WTC11 (cell line): ENCODE data around the gene FXN. TPM values are rescaled to one million over a fixed set of nuclear protein-coding genes. Genes with fewer than 3 reads are reported as not detected.

Experiments used
- ATAC-seq: fragments of 200-7000 bp; cut with Tn5 transposase; 2 replicates; pipeline ENCODE4 v1.10.0; 2021; ENCODE audit warnings: mild to moderate bottlenecking, moderate library complexity
- CTCF ChIA-PET: fragments of 300-600 bp; sonication (Branson Sonifier 250); formaldehyde crosslinking; loops from one replicate; lab custom pipeline; 2021; ENCODE audit warnings: antibody characterized with exemption; lab: Charles Lee
- POLR2A ChIA-PET: fragments of 350-600 bp; sonication (Branson Sonifier 250); formaldehyde crosslinking; loops from one replicate; lab custom pipeline; 2021; ENCODE audit warnings: antibody characterized with exemption; lab: Charles Lee
- DNase-seq: peaks from one replicate; pipeline ENCODE4 v3.0.0; 2021; ENCODE audit warnings: low spot score
- H3K27ac Mint-ChIP-seq: 2 replicates; pipeline ENCODE4 v1.8.0; 2021; ENCODE audit warnings: mixed read lengths
- H3K27me3 Mint-ChIP-seq: 2 replicates; pipeline ENCODE4 v1.8.0; 2021; ENCODE audit warnings: low read depth, mild to moderate bottlenecking, moderate library complexity, mixed read lengths
- H3K36me3 Mint-ChIP-seq: 2 replicates; pipeline ENCODE4 v1.8.0; 2021; ENCODE audit warnings: mixed read lengths
- H3K4me1 Mint-ChIP-seq: 2 replicates; pipeline ENCODE4 v1.8.0; 2022; ENCODE audit warnings: mixed read lengths
- H3K4me3 Mint-ChIP-seq: 2 replicates; pipeline ENCODE4 v1.8.0; 2021; ENCODE audit warnings: mild to moderate bottlenecking, moderate library complexity, mixed read lengths
- H3K9me3 Mint-ChIP-seq: 2 replicates; pipeline ENCODE4 v1.8.0; 2021; ENCODE audit warnings: mixed read lengths
- CREB1 ChIP-seq: sonication (generic); formaldehyde crosslinking; IDR thresholded peaks from 2 replicates; pipeline ENCODE4 v1.8.0; 2023; ENCODE audit warnings: mild to moderate bottlenecking, missing genetic modification reagents
- FOXJ3 ChIP-seq: sonication (generic); formaldehyde crosslinking; IDR thresholded peaks from 2 replicates; pipeline ENCODE4 v1.9.0; 2021; ENCODE audit warnings: missing genetic modification reagents, mild to moderate bottlenecking, borderline replicate concordance
- GRHL2 ChIP-seq: fragments of 250-450 bp; sonication (Bioruptor Pico); IDR thresholded peaks from 2 replicates; pipeline ENCODE4 v1.8.0; 2022; ENCODE audit warnings: mild to moderate bottlenecking, moderate library complexity; ENCODE audit not compliant: insufficient replicate concordance, severe bottlenecking
- JAZF1 ChIP-seq: fragments of 250-450 bp; sonication (Bioruptor Pico); IDR thresholded peaks from 2 replicates; pipeline ENCODE4 v1.9.0; 2021; ENCODE audit warnings: moderate library complexity, mild to moderate bottlenecking, inconsistent platforms
- NFYB ChIP-seq: sonication (generic); formaldehyde crosslinking; conservative IDR thresholded peaks from 2 replicates; pipeline ENCODE4 v1.8.0; 2022; ENCODE audit warnings: low read depth, missing genetic modification reagents
- OVOL2 ChIP-seq: fragments of 250-450 bp; sonication (Bioruptor Pico); IDR thresholded peaks from 2 replicates; pipeline ENCODE4 v1.9.0; 2021; ENCODE audit warnings: mild to moderate bottlenecking, borderline replicate concordance
- USF1 ChIP-seq: sonication (generic); formaldehyde crosslinking; IDR thresholded peaks from 2 replicates; pipeline ENCODE4 v1.8.0; 2022; ENCODE audit warnings: mild to moderate bottlenecking, missing genetic modification reagents
- USF2 ChIP-seq: sonication (generic); formaldehyde crosslinking; IDR thresholded peaks from 2 replicates; pipeline ENCODE4 v1.8.1; 2023; ENCODE audit warnings: mild to moderate bottlenecking, missing genetic modification reagents, moderate library complexity
- ZBTB21 ChIP-seq: sonication (generic); formaldehyde crosslinking; IDR thresholded peaks from 2 replicates; pipeline ENCODE4 v1.8.1; 2023; ENCODE audit warnings: mild to moderate bottlenecking, missing genetic modification reagents, borderline replicate concordance
- ZBTB43 ChIP-seq: sonication (generic); formaldehyde crosslinking; IDR thresholded peaks from 2 replicates; pipeline ENCODE4 v1.8.1; 2023; ENCODE audit warnings: mild to moderate bottlenecking, missing genetic modification reagents
- ZNF121 ChIP-seq: sonication (generic); formaldehyde crosslinking; IDR thresholded peaks from 2 replicates; pipeline ENCODE4 v1.8.0; 2023; ENCODE audit warnings: missing genetic modification reagents
- ZNF138 ChIP-seq: sonication (generic); formaldehyde crosslinking; conservative IDR thresholded peaks from 2 replicates; pipeline ENCODE4 v1.8.1; 2022; ENCODE audit warnings: mild to moderate bottlenecking, moderate library complexity, missing genetic modification reagents
- ZNF219 ChIP-seq: sonication (generic); formaldehyde crosslinking; IDR thresholded peaks from 2 replicates; pipeline ENCODE4 v1.8.0; 2023; ENCODE audit warnings: missing genetic modification reagents, mild to moderate bottlenecking, borderline replicate concordance
- ZNF396 ChIP-seq: fragments of 250-450 bp; sonication (Bioruptor Pico); IDR thresholded peaks from 2 replicates; pipeline ENCODE4 v1.8.0; 2021; ENCODE audit warnings: mild to moderate bottlenecking, moderate library complexity, borderline replicate concordance
- total RNA-seq: library from RNA; stranded (reverse); gene quantifications from 3 replicates; pipeline ENCODE4 v1.2.3, GENCODE V29; 2021

FXN gene
- total RNA-seq, 1 experiment from 2014 or later, result 30.6 TPM

DNA sequence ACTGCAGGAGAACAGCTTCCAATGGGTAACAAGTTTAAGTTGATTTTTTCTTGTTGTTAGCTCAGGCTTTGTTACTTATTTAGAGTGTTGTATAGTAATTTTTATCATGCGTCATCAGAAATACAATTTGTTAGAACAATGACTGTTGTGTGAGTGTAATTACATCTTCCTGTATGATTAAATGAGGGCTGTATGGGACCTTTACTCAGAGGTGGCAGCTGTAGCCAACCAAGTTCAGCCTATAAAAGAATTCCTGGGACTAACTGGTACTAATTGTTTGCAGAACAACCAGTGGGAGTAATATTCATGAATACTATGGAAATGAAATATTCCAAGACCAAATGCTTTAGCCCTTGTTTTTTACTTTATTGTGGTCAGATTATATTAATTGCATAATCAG is 107.7 kb downstream of the FXN start:
- DNase-seq, result no peak
- H3K4me1 Mint-ChIP-seq, result peaks cover 21% of the 10 kb centered on the region
- H3K27me3 Mint-ChIP-seq, result no peaks in the 10 kb centered on the region
- no peaks in the 10 kb centered on the region for H3K9me3 Mint-ChIP-seq
- no peak overlapping the region for H3K4me3 Mint-ChIP-seq
- no peak for TF ChIP-seq ZBTB21
- TF ChIP-seq ZNF138 (CRISPR knock-in tag), result no peak
- ATAC-seq, result no peak
- ChIA-PET CTCF (interaction anchor here (0.9 to 3.3 kb wide), 4 partner anchors 8 to 80 kb away, joined by 3 to 16 read pairs (median 4); no protein-coding TSS in a partner anchor), POLR2A (no interaction called here)
- peak overlapping the region; percentile 26; the same call in 1 of the 2 replicates for H3K27ac Mint-ChIP-seq
- H3K36me3 Mint-ChIP-seq, result peaks cover 9% of the 10 kb centered on the region

GRCh38 chr9:69145144-69145715 is 109.7 kb downstream of the FXN start:
- H3K27ac Mint-ChIP-seq, result peak overlapping the region; percentile 70
- TF ChIP-seq ZNF396 (CRISPR knock-in tag) (no peak), ZBTB43 (CRISPR knock-in tag) (no peak), ZNF121 (no peak), USF1 (no peak), OVOL2 (CRISPR knock-in tag) (no peak), USF2 (CRISPR knock-in tag) (no peak)
- TF ChIP-seq, all 79 proteins: peak for 0
- Mint-ChIP-seq H3K9me3 (no peaks in the 10 kb centered on the region), H3K4me1 (peaks cover 34% of the 10 kb centered on the region), H3K4me3 (no peak overlapping the region), H3K27me3 (no peaks in the 10 kb centered on the region), H3K36me3 (peaks cover 8% of the 10 kb centered on the region)
- no peak for ATAC-seq
- ChIA-PET CTCF (interaction anchor here (0.5 to 3.3 kb wide), 3 partner anchors 13 to 48 kb away, joined by 4 to 16 read pairs (median 5); no protein-coding TSS in a partner anchor), POLR2A (no interaction called here)
- DNase-seq, result no peak

GRCh38 chr9:69147041-69147834 is 111.7 kb downstream of the FXN start:
- CTCF ChIA-PET, result interaction anchor here (0.8 kb wide), 1 partner anchor 46 kb away, joined by 3 read pairs; no protein-coding TSS in a partner anchor
- no peak for DNase-seq
- peak overlapping the region; percentile 65 for H3K27ac Mint-ChIP-seq

GRCh38 chr9:69149321-69149807 is 113.8 kb downstream of the FXN start:
- peak; percentile 25; the same call in 1 of the 2 replicates for ATAC-seq
- ChIA-PET POLR2A (interaction anchor here (0.9 to 1.5 kb wide), 3 partner anchors 9 to 28 kb away, joined by 3 read pairs; no protein-coding TSS in a partner anchor), CTCF (interaction anchor here (0.7 to 1.9 kb wide), 10 partner anchors 9 to 114 kb away, joined by 3 to 17 read pairs (median 4); partner anchors contain the start of gene FXN)
- peaks cover 24% of the 10 kb centered on the region for H3K36me3 Mint-ChIP-seq
- no peaks in the 10 kb centered on the region for H3K9me3 Mint-ChIP-seq
- no peak for DNase-seq
- H3K4me3 Mint-ChIP-seq, result no peak overlapping the region
- TF ChIP-seq NFYB (CRISPR knock-in tag), result no peak
- H3K27me3 Mint-ChIP-seq, result no peaks in the 10 kb centered on the region
- H3K4me1 Mint-ChIP-seq, result peaks cover 40% of the 10 kb centered on the region
- H3K27ac Mint-ChIP-seq, result peak overlapping the region; percentile 88; the same call in 1 of the 2 replicates

More at GRCh38 chr9:69147041-69147834, 111.7 kb downstream of the FXN start:
- no peak for ATAC-seq
- Mint-ChIP-seq H3K4me1 (peaks cover 31% of the 10 kb centered on the region), H3K36me3 (peaks cover 24% of the 10 kb centered on the region), H3K9me3 (no peaks in the 10 kb centered on the region), H3K4me3 (no peak overlapping the region), H3K27me3 (no peaks in the 10 kb centered on the region)
- TF ChIP-seq GRHL2 (CRISPR knock-in tag), result no peak
- no peak for TF ChIP-seq FOXJ3 (CRISPR knock-in tag)
- no peak for TF ChIP-seq ZNF219 (CRISPR knock-in tag)
- TF ChIP-seq JAZF1 (CRISPR knock-in tag), result no peak
- TF ChIP-seq CREB1 (CRISPR knock-in tag), result no peak
- POLR2A ChIA-PET, result no interaction called here

Other genes starting within 250 kb of the FXN start
- gene PRKACG, start 21.6 kb upstream of the FXN start, total RNA-seq, result not detected in 3 replicates
- gene TJP2, start 138.5 kb downstream of the FXN start, total RNA-seq, result 155 to 159 TPM (median 156 TPM) in 3 replicates